Ectodermal cell (in vitro differentiated cells): ENCODE results near the gene EBF3.

Experiments
- H3K27ac ChIP-seq: 2 replicates; pipeline ENCODE4 v1.7.0; 2013; ENCODE audit warnings: mild to moderate bottlenecking, low read depth, low read length; ENCODE audit not compliant: insufficient read depth, poor library complexity, severe bottlenecking
- H3K27me3 ChIP-seq: 2 replicates; pipeline ENCODE4 v1.7.0; 2013; ENCODE audit warnings: mild to moderate bottlenecking, low read length; ENCODE audit not compliant: insufficient read depth, control insufficient read depth, poor library complexity, severe bottlenecking
- H3K36me3 ChIP-seq: one replicate; pipeline ENCODE4 v1.7.0; 2013; ENCODE audit warnings: low read length; ENCODE audit not compliant: control insufficient read depth, insufficient read depth
- H3K4me1 ChIP-seq: one replicate; pipeline ENCODE4 v1.7.0; 2013; ENCODE audit warnings: low read length; ENCODE audit not compliant: control insufficient read depth, insufficient read depth
- H3K4me3 ChIP-seq: 2 replicates; pipeline ENCODE4 v1.7.0; 2013; ENCODE audit warnings: low read depth, low read length, control low read depth; ENCODE audit not compliant: insufficient read depth
- H3K9me3 ChIP-seq: 2 replicates; pipeline ENCODE4 v1.7.0; 2013; ENCODE audit warnings: mild to moderate bottlenecking, low read length, moderate library complexity; ENCODE audit not compliant: control insufficient read depth
- WGBS, 2 experiments: methylation state at CpG; one replicate each; pipeline ENCODE4 v1.1.7; 2013; ENCODE audit warnings: missing lambda C conversion rate in 2 of 2; 5-methylcytosine and 5-hydroxymethylcytosine counted together

The EBF3 gene

DNA sequence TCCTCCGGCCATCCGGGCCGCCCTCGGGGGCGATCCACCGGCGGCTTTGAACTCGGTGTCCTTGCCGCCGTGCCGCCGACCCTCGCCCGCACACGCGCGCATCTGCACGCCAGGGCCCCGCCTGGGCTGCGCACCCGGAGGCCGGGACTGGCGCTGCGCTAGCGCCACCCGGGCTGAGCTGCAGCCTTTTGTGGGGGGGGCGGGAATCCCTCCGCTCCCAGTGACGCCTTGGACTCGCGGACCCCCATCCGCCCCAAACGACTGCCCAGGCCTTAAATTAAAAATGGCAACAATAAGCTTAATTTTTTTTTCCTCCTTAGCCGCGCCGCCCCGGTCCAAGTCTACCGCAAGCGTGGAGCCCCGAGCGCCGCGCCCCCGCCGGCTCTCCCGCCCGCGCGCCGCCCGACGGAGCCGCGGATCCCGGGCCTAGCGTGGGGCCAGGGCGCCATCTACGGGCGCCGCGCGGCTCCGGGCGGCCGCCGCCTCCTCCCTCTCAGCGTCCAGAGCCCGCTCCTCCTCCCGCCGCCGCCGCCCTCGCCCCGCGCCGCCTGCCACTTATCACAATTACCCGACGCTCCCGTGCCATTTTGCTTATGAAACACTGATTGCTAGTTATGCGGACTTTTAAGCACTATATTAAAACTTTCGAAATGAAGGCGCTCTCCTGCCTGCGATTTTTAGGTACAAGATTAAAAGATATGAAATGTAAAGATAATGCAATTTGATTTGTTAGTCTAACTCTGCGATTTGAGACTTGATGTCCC is 7.5 kb upstream of the EBF3 start:
- WGBS, 2 experiments = 0 to 1% methylated on average over 84 of the region's 84 CpGs
- H3K27ac ChIP-seq = no peak overlapping the region
- peaks cover 89% of the 10 kb centered on the region for H3K27me3 ChIP-seq
- peak overlapping the region; percentile 35 for H3K4me3 ChIP-seq
- H3K4me1 ChIP-seq = peaks cover 30% of the 10 kb centered on the region
- H3K36me3 ChIP-seq = no peaks in the 10 kb centered on the region
- no peaks in the 10 kb centered on the region for H3K9me3 ChIP-seq

DNA sequence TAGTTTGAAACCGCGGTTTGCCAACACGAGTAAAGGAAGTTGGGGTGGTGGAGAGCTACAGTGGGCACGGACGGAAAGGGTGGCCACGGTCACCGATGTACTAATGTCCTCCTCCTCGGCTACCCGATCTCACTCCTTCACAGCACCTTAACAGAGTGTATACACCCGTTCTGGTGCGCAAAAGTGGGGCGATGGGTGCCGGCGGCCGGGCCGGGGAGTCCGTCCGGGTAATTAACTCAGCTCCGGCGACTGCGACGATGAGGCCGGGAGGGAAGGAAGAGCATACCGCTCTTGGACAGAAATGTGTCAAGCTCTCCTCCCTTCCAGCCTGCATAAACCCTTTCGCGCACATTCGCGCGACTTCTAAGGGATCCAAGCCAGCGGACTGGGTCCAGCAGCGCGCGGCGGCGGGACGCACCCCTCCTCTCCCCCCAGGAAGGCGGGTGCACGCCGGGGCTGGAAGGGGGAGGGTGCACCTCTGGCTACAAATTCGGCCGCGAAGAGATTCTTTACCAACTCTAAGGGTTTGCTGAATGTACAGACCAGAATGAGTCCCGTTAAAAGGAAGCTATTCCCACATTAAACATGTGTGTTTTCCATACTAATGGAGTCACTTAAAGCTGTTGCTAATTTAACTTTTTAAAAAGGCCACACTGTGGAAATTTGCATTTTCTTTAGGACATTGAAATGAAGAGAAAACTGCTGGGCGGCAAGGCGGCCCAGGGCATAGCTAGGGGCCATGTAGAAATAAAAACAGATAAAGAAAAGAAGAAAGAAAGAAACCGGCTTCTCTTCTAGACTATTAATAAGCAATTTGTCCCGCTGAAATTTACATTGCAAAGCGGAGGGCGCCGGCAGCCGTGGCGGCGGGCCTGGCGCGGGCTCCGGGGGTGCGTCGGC is 6.6 kb upstream of the EBF3 start:
- Histone ChIP-seq H3K27ac (no peak overlapping the region), H3K4me3 (peak overlapping the region; percentile 35), H3K4me1 (peaks cover 35% of the 10 kb centered on the region), H3K27me3 (peaks cover 97% of the 10 kb centered on the region), H3K36me3 (no peaks in the 10 kb centered on the region), H3K9me3 (no peaks in the 10 kb centered on the region)
- WGBS, 2 experiments = 1 to 2% methylated on average over 58 of the region's 58 CpGs

DNA sequence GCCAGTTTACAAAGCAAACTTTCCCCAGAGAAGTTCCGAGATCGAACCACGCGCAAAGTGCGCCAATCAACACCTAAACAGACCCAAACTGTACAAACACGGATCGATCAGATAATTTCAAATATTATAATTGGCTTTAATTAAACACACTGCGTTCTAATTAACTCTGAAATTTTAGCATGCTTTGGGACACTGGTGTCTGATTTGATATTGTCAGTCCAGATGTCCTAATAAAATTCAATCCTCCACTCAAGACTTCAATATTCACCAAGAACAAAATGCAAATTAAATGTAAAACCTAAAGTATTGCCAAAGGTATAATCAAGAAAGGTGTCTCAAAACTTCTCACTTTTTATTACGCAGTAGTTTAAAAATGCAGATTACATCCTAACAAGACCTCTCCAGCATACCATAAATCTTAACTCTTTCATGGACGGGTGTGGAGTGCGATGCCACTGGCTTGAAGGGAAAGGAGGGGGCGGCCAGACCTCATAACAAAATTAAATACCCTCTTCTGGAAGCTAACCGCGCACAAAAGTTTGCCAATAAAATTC is 5.9 kb upstream of the EBF3 start:
- H3K4me3 ChIP-seq = no peak overlapping the region
- WGBS, 2 experiments = 5 to 7% methylated on average over 14 of the region's 14 CpGs

DNA sequence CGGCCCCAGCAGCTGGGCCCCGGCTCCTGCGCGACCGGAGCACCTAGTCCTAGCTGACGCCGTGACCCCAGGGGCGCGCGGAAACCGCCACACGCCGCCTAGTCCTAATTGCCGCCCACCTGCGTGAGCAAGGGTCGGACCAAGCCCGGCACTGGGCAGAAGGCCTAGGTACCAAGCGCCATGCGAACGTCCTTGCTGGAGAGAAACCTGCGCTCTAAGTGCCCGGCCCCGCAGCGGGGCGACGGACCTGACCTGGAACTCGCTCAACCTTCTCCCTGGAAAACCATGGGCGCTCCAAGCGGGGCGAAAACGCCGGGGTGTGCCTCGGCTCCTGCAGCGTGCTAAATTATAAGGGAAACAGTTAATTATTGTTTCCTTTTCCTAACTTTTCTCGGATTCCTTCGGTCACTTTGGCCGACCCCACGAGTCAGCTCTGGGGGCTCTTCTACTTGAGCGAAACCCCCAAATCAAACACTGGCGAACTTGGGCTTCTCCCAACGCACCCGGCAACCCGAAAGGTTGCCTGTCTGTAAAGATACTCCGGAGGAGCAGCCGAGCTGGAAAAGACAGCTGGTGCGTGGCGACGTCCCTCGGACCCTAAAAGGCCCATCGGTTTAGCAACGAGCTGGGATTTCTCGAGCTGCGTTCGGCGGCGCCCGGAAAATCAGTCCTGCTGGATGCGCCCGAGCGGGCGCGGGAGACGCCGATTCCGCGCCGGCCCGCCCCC is 5.3 kb upstream of the EBF3 start:
- H3K4me3 ChIP-seq = peak overlapping the region; percentile 11
- no peak overlapping the region for H3K27ac ChIP-seq
- H3K9me3 ChIP-seq = no peaks in the 10 kb centered on the region
- H3K27me3 ChIP-seq = peaks cover 100% of the 10 kb centered on the region
- no peaks in the 10 kb centered on the region for H3K36me3 ChIP-seq
- peaks cover 35% of the 10 kb centered on the region for H3K4me1 ChIP-seq
- WGBS, 2 experiments = 3 to 4% methylated on average over 68 of the region's 68 CpGs

More for the DNA sequence above, 5.9 kb upstream of the EBF3 start:
- peaks cover 100% of the 10 kb centered on the region for H3K27me3 ChIP-seq
- H3K27ac ChIP-seq = no peak overlapping the region
- no peaks in the 10 kb centered on the region for H3K36me3 ChIP-seq
- no peaks in the 10 kb centered on the region for H3K9me3 ChIP-seq
- peaks cover 35% of the 10 kb centered on the region for H3K4me1 ChIP-seq

DNA sequence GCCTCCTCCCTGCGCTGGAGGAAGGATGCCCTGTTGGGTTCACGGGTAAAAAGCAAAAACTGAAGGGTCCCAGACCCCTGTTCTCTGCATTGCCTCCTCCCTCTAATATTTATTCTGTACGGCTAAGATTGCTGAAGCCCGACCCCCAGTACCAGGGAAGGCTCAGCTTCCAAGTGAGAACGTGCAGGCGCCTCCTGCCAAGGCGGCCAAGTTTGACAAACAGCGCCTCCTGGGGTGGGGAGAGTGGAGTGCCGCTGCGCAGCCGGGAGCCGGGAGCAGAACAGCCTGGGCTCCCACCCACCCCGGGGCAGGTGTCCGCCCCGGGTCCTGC is 4.7 kb upstream of the EBF3 start:
- H3K9me3 ChIP-seq = no peaks in the 10 kb centered on the region
- H3K36me3 ChIP-seq = no peaks in the 10 kb centered on the region
- H3K27me3 ChIP-seq = peaks cover 99% of the 10 kb centered on the region
- 1 to 2% methylated on average over 15 of the region's 15 CpGs for WGBS, 2 experiments
- H3K4me1 ChIP-seq = peaks cover 35% of the 10 kb centered on the region
- H3K27ac ChIP-seq = no peak overlapping the region
- H3K4me3 ChIP-seq = no peak overlapping the region

DNA sequence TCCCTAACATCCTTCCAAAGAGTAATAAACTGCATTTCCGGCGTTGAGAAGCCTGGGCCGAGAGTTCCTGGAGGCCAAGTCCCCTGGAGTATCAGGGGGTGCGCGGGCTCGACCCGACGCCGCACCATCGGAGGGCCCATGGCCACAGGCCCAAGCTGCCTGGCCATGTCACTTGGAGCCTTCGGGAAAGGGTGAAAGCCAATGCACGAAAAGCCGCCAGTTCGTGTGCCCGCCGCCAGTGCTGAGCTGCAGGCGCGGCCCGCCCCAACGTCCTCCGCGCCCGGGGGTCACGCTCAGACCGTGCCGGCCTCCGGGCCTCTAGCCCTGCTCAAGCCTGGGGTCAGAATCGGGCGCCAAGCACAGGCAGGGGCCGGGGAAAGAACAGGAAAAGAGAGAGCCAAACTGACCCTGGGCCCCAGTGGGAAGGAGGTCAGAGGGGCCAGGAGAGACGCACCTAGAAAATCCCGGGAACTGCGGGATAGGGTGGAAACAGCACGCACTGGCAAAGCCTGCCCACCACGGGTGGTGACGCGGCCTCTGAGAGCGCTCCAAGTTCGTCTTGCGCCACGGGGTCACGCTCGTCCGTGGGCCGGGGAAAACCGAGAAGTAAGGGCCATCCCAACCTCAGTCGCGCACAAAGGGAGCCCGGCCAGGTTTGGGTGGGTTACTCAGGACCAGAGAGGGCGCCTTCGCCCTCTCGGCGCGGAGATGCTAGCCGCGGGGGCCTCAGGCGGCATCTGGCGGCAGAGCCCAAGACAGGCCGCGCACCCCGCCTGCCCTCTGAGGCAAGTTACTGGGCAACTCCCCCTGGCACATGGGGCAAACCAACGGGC is 4.2 kb upstream of the EBF3 start:
- no peaks in the 10 kb centered on the region for H3K9me3 ChIP-seq
- peaks cover 35% of the 10 kb centered on the region for H3K4me1 ChIP-seq
- H3K27me3 ChIP-seq = peaks cover 99% of the 10 kb centered on the region
- 3 to 4% methylated on average over 62 of the region's 62 CpGs for WGBS, 2 experiments
- no peak overlapping the region for H3K27ac ChIP-seq
- H3K4me3 ChIP-seq = no peak overlapping the region
- no peaks in the 10 kb centered on the region for H3K36me3 ChIP-seq

DNA sequence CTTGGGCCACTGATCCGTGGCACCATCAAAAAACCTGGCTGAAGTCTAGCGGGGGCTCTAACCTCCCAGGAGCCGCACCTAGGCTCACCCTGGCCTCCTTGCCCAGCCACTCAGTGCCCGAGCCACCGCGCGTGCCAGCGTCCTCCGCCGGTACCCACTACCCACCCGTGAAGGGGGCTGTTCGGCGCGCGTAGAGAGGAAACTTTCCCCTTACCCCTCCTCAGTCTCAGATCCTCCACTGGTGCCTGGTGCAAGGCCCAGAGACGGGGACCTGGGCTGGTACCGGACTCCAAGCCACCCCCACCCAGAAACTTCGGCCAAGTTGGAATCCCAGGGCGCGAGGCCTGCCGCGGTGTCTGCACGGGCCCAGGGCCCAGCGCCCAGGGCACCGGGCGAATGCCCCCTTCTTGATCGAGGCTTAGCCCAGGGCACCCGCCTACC is 3.5 kb upstream of the EBF3 start:
- H3K27ac ChIP-seq = no peak overlapping the region
- H3K27me3 ChIP-seq = peaks cover 99% of the 10 kb centered on the region
- H3K36me3 ChIP-seq = no peaks in the 10 kb centered on the region
- H3K9me3 ChIP-seq = no peaks in the 10 kb centered on the region
- no peak overlapping the region for H3K4me3 ChIP-seq
- H3K4me1 ChIP-seq = peaks cover 39% of the 10 kb centered on the region
- WGBS, 2 experiments = 4 to 6% methylated on average over 28 of the region's 28 CpGs

DNA sequence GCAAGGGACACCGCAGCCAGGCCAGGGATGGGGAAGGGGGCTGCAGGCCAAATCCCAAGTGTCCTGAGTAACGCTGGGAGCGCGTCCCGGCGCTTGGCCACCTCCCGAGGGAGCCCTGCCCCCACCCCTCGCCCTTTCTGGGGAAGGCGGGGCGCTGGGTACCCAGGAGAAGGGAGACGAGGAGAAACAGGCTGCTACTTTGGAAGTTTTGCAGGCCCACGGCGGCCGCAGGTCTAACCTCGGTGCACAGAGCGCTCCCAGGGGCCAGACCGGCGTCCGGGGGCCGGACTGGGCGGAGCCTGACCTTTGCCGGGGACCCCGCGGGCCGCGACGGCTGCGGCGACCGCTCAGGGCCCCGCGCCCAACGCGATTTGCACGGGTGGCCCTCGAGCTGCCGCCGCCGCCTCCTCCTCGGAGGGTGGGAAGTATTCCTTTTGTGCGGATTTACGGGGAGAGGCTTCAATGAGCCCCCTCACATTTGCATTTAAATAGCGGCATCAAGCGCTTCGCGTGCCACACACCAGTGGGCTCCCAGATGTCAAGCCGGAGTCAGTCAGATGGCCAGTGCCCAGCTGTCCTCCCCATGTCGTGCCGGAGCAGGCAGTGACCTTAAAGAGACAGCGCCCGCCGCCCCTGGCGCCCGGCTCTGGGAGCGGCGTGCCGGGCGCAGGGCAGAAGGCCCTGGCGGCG is 3.0 kb upstream of the EBF3 start:
- H3K4me1 ChIP-seq = peaks cover 39% of the 10 kb centered on the region
- WGBS, 2 experiments = 0% methylated on average over 60 of the region's 60 CpGs

DNA sequence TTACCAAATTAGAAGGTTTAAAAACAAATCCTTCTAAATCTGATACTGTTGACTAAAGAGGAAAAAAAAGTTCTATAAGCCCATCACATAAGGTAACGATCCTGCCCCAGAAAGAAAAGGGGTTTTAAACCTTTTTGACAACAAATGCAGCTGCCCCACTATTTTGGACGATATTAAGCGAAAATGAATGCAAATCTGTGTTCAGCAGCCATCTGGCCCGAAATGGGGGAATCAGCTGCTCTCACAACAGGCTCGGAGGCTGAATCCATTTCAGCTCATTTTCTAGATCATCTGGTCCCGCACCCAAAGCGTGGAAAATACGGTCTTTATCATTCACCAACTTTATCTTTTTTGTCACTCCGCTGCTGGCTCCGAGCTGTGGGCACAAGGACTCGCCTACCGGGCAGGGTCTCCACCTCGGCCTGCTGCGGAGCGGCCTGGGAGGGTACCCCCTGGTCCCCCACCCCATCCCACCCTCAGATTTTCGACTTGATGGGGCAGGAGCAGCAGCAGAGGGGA is 2.4 kb upstream of the EBF3 start:
- WGBS, 2 experiments = 4 to 5% methylated on average over 16 of the region's 16 CpGs
- no peaks in the 10 kb centered on the region for H3K36me3 ChIP-seq
- no peaks in the 10 kb centered on the region for H3K9me3 ChIP-seq
- H3K4me1 ChIP-seq = peaks cover 39% of the 10 kb centered on the region
- no peak overlapping the region for H3K27ac ChIP-seq
- H3K4me3 ChIP-seq = no peak overlapping the region
- peaks cover 99% of the 10 kb centered on the region for H3K27me3 ChIP-seq

More for the DNA sequence above, 3.0 kb upstream of the EBF3 start:
- no peaks in the 10 kb centered on the region for H3K36me3 ChIP-seq
- no peak overlapping the region for H3K4me3 ChIP-seq
- peaks cover 99% of the 10 kb centered on the region for H3K27me3 ChIP-seq
- H3K27ac ChIP-seq = no peak overlapping the region
- H3K9me3 ChIP-seq = no peaks in the 10 kb centered on the region
